HG03060 (cell line): ENCODE data around the gene ASB7.
"Not testable (repeated sequence)": the region's sequence is repeated elsewhere in the genome, so short reads cannot be mapped to it uniquely, and the experiment has no call there.

ENCODE experiments used
- ATAC-seq: cut with Tn5 transposase; IDR thresholded peaks from one replicate; pipeline ENCODE4 v1.9.1; 2021; ENCODE audit warnings: low read depth, moderate number of reproducible peaks; ENCODE audit not compliant: unreplicated experiment

The ASB7 gene

DNA sequence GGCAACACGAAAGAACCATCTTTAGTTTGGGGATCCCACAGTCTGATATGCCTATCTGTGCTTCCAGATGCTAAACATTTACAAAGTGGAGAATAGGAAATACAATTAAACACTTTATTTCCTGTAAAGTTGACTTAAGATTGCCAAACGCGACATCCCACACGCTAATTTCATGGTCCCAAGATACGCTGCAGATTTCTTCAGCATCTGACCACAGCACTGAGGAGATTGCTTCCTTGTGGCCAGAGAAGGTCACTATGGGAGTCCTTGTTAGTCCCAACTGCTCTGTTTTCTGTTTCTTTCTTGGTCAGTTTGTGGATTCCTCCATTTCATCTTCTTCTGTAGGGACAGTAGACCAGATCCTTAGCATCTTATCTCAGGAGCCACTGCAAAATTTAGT is 43.3 kb downstream of the ASB7 start:
- ATAC-seq = no peak

DNA sequence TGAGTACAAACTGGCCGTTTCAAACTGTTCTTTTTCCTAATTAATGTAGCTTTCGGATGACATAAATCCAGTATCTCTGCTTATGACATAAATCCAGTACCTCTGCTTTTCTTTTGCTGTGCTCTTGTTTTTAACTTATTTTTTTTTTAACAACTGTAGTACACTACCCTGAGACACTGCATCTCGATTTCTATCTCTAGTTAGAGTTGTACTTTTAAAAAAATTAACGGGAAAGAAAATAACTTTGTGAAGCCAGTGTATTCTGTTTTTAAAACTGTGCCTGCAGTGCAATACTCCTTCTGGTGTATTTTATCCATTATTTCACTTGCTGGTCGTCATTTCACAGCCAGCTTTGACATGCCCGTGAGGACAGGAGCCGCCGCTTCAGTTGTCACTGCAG is 46.6 kb downstream of the ASB7 start:
- ATAC-seq = no peak

DNA sequence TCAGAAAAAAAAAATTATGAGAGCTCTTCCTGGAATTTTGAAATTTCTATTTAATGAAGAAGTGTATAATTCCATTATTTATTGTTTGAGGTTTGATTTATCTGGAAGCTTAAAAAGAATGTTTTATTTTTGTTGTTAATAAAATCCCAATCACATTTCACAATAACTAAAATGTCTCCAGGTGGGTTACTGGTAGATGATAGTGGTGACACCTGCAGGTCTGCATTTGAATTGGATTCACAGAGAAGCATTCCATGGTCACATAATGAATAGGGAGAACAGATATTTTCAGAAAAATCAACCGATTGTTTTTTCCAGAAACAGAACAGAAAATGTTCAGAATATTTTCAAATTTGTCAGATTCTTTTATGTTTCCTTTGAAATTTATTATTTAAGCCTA is 48.3 kb downstream of the ASB7 start:
- no peak for ATAC-seq

DNA sequence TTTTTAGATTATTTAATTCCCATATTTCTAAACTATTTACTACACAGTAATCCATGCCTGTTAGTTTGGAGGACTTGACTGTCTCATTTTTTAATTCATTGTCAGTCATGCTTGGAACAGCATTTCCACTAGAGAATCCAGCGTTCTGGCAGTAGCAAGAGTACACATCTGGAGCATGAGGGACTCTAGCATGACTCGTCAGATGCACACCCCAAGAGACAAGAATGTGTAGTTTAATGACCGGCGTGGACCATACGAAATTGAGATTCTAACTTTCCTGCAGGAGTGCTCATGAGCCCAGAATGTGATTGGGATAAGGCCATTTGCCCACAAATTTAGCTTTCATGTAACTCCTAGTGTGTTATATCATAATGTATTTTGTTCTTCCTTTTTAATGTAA is 48.9 kb downstream of the ASB7 start:
- no peak for ATAC-seq

DNA sequence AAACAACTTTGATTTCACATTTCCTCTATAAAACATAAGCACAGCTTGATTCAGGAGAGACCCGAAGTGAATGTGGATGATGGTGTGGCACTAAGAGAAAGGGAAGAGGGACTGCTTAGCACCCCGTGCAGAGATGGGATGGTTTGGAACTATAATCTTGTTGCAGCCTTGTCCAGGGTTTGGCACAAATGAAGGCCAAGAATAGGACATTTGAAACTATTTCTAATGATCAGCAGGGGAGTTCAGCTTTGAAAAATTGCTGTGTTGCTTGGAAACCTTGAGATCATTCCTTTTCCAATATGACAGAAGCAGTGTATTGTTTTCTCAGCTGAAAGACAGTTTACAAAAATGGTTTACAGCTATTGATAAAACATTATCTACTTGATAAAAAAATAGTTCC is 49.7 kb downstream of the ASB7 start:
- no peak for ATAC-seq

DNA sequence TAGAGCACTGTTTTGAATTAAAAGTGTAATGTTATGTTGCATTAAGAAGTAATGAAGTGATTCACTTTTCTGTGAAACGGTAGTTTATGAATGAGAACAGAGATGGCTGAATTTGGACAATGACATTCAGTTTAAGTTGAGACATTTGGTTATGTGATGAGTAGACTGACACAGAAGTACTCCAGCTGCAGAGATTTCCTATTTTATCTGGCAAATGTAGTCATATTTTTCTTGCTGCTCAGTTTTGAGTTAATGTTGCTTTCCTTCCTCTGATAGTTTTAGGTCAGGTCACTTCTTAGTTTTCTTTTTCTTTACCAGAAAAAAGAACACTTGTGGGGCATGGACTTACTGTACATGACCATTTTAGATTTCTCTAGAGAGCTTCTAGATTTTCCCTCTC is 51.2 kb downstream of the ASB7 start:
- no peak for ATAC-seq

DNA sequence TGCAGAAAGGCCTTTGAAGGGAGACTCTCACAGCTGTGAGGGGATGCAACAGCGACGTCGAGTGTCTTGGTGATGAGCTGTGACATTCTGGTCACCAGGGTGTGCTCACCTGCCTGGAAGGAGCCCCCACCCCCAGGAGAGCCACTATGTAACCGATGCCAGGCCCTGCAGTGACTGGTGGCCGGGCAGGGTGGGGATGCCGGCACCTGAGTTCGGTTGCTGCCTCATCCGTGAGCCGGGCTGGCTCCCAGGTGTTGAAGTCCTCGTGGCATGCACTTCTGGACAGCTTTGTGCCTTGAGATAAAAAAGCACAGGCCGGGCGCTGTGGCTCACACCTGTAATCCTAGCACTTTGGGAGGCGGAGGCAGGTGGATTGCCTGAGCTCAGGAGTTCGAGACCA is 56.5 kb downstream of the ASB7 start:
- no peak for ATAC-seq

DNA sequence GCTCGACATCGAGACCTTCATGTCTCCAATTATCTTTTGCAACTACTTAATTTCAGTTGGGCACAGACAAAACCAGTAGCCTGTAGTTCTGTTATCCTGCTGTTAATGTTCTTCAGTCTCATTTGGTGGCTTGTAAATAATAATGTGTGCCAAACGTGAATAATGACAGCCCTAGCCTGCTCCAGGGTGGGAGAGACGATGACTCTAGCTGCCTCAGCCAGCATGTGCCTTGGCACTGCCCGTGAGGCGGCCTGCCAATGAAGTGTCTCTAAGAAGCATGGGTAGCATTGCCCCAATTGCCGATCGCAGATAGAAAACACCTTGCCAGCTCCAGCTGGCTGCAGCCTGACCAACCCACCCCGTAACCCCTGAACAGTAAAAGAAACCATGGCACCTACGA is 58.8 kb downstream of the ASB7 start:
- ATAC-seq = no peak

DNA sequence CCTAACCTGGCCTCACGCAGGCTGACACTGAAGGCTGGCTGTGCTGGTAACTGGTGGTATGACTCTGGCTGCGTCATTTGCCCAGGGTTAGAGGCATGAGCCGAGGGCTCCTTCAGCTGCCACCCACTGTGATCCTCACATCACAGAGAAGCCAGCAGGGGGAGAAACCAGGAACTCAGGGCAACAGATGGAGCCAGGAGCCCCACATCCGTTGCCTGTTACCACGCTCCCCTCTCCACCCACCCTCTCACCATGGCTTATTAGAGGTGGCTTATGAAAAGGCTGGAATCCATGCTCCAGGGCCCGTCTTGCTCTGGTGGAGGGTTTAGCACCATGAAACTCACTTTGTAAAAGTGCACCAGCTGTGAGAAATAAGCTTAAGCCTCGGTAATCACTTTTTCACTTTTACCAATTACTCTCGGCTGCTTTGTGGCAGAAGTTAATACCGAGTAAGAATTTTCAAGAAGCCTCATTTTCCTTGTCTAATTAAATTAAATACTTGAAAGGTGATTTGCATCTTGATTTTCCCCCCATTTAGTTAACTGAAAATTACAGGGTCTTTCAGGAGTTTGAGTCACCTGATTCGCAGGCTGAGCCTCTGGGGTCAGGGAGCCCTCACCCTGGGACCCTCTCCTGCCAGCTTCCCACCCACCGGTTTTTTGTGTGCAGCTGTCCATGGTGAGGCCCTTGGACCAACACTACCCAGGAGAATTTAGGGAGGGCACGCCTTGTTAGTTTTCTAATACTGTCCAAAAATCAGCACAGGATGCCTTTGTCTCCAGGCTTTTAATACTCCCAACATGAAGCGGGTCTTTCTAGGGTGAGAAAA is 60.9 kb downstream of the ASB7 start:
- no peak for ATAC-seq

DNA sequence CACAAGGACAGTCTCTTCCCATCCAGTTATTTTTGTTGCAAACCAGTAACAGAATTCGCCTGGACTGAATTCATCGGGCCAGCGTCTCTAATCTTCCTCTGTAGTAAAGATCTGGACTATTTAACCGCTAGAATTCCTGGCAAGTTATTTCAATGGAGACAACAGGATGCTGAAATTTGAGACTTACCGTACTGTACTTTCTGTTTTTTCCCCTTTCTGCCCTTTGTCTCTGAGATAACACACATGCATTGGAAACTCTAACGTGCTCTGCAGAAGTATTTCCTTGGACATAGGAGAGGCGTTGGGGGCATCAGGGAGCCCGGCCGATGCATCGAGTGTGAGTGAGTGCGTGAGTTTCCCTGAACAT is 61.5 kb downstream of the ASB7 start:
- no peak for ATAC-seq

DNA sequence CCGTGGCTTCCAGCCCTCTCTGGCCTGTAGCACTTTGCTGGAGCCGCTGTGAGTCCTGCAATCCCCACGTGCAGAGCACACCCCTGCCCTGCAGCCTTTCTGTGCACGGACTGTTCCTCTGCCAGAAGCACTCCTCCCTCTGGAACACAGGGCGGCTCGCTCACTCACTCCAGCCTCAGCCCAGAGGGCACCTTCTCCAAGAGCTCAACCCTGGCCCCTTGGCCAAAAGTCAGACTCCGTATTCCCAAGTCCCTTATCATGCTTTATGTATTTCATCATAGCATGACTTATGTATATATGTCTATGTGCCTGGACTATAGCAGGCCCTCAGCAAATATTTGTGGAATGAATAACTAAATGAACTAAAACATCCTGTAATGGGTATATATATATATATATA is 63.2 kb downstream of the ASB7 start:
- ATAC-seq = no peak

DNA sequence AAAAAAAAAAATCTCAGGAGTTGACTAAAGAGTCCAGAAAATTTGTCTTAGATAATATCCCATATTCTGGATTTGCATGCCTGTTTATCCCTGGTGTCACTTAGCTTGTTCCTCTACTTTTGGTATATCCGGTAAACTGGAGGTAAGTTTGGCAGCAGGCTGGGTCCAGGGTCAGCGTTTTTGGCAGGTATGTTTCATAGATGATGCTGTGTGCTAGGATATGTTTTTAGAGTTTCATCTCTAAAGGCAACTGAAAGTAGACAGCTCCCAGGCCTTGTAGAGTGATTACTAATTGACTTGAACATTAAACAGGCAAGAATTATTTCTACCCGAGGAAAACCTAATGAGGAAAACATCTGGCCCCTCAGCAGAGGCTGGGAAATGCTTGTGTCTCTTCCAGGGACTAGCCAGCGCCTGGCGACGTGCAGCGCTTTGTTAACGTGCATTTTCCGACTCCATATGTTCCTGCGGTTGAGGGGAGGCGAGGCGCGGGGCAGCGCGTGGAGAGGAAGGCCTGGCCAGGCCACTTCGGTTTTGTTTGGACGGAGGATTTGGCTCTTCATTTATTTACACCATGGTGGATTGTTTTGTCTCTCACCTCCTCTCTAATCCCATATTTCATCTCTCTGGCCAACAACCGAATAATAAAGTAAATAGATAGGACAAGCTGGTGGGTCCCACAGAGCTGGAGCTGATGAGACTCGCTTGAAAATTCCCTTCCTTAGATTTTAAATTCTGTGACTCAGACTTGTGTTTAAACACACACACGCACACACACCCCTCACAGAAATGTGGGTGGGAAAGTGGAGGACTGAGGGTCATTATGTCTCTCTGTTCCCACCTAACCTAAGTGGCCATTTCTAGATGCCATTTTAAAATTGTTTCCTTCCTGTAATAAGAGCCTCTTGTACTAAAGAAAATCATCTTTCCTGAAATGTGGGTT is 65.3 kb downstream of the ASB7 start:
- ATAC-seq = no peak

DNA sequence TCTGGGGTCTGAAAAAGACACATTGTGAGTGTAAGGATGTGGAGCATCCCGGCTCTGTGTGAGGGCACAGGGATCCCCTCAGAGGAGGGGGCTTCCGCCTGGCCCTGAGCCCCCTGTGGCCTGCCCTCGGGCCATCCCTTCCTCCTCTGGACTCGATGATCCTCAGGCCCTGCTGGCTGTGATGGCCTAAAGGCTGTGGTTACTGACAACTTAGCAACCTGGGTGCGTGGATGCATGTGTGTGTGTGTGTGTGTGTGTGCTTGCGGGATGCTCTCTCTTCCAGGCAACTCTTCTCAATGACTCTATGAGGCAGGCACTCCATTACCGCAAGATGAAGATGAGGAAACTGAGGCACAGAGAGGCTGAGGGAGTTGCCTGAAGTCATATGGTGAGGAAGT is 66.0 kb downstream of the ASB7 start:
- no peak for ATAC-seq

DNA sequence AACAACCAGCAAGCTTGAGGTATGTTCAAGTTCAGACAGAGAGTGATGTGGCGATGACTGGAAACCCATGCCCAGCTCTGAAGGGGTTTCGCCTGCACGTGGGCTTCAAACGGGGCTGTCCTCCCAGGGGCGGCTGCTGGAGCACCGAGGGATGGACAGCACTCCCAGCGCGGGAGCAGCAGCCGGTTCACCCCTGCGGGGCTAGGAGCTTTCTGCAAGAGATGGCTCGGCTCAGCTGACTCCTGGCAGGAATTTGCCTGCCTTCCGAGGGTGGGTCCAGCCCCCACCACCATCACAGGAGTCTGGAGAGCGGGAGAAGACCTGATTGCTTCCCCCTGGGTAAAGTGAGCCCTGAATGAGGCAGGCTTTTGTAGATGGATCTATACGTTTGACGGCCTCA is 66.9 kb downstream of the ASB7 start:
- no peak for ATAC-seq

DNA sequence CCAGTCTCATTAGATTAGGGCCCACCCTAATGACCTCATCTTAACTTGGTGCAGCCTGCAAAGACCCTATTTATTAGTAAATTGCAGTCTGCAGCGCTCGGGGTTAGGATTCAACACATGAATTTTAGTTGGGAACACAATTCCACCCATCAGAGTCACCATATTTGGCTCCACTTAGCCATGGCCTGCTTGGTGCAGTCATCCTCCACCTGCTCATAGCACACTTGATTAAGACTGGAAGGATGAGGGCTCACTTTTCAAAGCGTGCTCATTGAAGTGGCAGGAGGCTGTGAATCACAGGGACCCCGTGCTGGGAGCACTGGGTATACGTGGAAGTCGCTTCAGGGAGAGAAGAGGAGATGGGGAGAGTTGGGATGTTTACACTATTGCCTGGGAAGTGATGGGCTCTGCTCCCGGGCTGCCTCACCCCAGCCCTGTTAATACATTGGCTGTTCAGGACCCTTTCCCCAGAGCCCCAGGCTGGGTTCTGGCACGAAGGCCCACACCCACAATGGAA is 68.2 kb downstream of the ASB7 start:
- ATAC-seq = no peak

DNA sequence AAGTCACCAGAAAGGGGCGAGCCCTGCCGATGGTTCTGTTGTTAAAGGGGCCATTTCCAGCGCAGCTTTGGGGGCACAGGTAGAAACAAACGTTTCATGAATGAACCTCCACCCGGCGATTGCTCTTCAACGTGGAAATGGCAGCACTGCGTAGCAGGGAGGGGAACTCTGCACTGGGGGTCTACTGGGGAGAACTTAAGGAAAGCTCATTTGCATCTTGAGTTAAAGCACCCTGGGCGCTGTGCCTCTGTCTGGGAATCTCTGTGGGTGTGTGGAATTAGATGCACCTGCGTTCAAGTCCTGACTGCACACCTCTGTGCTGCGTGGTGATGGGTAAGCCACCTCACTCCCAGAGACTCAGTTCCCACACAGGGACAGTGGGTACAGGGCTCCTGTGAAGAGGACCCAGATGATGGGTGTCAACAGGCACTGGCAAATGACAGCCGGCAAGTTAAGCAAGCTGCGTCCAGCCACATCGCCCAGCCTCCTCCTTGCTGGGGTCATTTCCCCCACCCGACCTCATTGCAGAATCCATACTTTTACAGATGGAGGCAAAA is 68.8 kb downstream of the ASB7 start:
- no peak for ATAC-seq

DNA sequence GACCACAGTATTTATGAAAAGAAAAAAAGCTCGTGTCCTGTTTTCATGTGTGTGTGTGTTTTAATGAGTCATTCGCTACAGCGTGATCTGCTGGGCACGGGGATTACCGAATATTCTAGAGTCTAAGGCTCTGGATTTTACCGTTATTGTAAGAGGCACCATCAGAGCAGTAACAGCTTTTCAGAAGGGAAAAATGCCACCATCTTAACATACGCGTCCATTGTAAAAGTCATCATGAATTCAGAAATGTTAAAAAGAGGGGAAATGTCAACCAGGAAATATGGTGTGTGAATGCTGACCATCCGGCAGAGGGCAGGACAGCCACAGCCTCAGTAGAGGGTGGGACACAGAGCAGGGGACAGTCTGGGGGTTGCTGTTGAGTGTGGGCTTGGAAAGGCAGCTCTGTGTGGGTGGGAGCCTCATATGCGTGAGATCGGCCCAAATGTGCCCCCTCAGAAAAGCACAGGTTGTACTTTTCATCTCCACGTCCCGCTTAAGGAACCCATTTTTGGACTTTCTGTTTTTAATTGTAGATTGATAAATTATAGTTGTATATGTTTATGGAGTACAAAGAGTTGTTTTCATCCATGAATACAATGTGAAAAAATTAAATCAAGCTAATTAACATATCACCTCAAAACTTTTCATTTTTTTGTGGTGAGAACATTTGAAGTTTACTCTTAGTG is 69.6 kb downstream of the ASB7 start:
- no peak for ATAC-seq

DNA sequence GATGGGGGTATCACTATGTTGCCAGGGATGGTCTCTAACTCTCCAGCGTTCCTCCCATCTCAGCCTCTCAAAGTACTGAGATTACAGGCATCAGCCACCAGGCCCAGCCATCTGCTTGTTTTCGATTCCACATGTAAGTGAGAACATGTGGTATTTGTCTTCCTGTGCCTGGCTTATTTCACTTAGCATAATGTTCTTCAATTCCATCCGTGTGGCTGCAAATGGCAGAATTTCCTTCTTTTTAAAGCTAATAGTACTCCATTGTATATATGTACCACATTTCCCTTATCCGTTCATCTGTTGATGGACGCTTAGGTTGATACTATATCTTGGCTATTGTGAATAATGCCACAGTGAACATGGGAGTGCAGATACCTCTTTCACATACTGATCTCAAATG is 70.6 kb downstream of the ASB7 start:
- ATAC-seq = no peak

DNA sequence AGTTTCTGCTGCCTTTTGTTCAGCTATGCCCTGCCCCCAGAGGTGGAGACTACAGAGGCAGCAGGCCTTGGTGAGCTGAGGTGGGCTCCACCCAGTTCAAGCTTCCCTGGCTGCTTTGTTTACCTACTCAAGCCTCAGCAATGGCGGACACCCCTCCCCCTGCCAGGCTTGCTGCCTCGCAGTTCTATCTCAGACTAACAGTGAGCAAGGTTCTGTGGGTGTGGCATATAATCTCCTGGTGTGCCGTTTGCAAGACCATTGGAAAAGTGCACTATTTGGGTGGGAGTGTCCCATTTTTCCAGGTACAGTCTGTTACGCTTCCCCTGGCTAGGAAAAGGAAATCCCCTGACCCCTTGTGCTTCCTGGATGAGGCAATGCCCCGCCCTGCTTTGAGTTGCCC is 76.8 kb downstream of the ASB7 start:
- ATAC-seq = not testable (repeated sequence)

DNA sequence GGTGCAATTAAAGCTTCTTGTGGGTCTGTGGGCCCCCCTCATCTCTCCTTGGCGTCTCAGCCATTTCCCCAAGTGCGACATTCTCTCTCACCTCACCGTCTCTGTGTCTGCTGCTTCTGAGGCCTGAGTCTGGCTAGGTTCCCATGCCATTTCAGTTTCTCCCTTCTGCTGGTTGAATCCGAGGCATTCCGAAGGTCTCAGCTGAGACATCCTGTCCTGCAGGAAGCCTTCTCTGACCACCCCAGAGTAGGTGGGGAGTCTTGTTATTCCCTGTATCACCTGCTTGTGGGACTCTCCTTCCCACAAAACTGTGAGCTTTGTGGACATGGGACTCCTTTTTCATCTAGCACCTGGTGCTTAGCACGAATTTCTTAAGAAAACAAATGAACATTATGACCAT is 78.3 kb downstream of the ASB7 start:
- no peak for ATAC-seq

DNA sequence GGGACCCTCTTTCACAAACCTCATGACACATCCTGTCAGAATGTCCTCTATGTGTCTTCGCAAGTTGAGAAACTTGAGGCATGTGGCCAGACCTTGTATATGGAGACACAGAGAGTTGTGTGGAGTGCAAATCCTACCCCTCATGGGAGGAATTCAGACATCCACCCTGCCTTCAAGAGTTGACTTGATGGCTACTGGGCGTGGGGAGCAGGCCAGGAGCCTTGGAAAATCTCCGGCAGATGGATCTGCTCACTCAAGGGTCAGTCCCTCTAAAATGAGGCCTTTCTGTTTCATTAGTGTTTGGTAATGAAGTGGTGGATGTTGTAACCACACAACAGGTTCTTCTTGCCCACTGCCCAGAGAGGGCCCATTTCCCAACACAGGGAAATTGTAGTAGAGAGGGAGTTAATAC is 79.0 kb downstream of the ASB7 start:
- no peak for ATAC-seq
